ENCODE data around the gene HMCN1.

HMCN1 gene

GRCh38 chr1:185720633-185721272 is 13.4 kb upstream of the HMCN1 start:
- H4K20me1 ChIP-seq (ENCODE audit: control insufficient read depth, insufficient read depth, low read depth, low read length) = no peaks in the 10 kb centered on the region
- H3K27ac ChIP-seq (ENCODE audit: low read depth, low read length) = no peak overlapping the region
- no peaks in the 10 kb centered on the region for H3K9me2 ChIP-seq (replicated peaks; ENCODE audit: control insufficient read depth, low read length)
- TF ChIP-seq, protein P1, sequence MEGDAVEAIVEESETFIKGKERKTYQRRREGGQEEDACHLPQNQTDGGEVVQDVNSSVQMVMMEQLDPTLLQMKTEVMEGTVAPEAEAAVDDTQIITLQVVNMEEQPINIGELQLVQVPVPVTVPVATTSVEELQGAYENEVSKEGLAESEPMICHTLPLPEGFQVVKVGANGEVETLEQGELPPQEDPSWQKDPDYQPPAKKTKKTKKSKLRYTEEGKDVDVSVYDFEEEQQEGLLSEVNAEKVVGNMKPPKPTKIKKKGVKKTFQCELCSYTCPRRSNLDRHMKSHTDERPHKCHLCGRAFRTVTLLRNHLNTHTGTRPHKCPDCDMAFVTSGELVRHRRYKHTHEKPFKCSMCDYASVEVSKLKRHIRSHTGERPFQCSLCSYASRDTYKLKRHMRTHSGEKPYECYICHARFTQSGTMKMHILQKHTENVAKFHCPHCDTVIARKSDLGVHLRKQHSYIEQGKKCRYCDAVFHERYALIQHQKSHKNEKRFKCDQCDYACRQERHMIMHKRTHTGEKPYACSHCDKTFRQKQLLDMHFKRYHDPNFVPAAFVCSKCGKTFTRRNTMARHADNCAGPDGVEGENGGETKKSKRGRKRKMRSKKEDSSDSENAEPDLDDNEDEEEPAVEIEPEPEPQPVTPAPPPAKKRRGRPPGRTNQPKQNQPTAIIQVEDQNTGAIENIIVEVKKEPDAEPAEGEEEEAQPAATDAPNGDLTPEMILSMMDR (IDR thresholded peaks at IDR 0.05; ENCODE audit: low read depth, low read length, poor library complexity, severe bottlenecking) = peak; percentile 40
- TF ChIP-seq EZH2phosphoT487 (IDR thresholded peaks at IDR 0.05; ENCODE audit: borderline replicate concordance, low read length) = no peak
- no peaks in the 10 kb centered on the region for H3K79me2 ChIP-seq (ENCODE audit: control insufficient read depth, low read length)
- H3K9me3 ChIP-seq (ENCODE audit: control insufficient read depth, insufficient read depth, low read length) = no peaks in the 10 kb centered on the region
- H3F3A ChIP-seq (ENCODE audit: control insufficient read depth, insufficient read depth) = no peaks in the 10 kb centered on the region
- H3K27me3 ChIP-seq (ENCODE audit: control insufficient read depth, low read length) = no peaks in the 10 kb centered on the region
- H3K4me2 ChIP-seq (ENCODE audit: low read length) = no peak overlapping the region
- no peaks in the 10 kb centered on the region for H3K4me1 ChIP-seq (ENCODE audit: control insufficient read depth, low read length)
- no peak overlapping the region for H3K4me3 ChIP-seq (ENCODE audit: low read length)
- H3K36me3 ChIP-seq (ENCODE audit: control insufficient read depth, low read length) = no peaks in the 10 kb centered on the region

DNA sequence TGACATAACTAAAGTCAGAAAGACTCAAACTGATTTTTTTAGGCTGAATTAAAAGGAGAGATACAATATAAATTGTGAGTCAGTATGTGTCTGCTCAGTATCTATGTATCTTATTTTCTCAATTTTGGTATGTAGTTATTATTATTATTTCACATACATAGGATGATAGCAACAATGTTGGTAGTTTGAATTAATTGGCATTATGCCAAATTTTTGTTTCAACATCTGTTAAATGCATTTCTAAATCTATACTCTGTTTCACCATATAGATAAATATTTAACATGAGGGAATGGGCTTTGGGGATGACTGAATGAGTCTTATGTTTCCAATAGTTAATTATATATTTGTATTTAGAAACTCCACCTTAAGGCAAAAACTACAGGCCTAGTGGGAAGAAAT is 12.6 kb upstream of the HMCN1 start:
- Histone ChIP-seq H3K4me1 (ENCODE audit: control insufficient read depth, low read length) (no peaks in the 10 kb centered on the region), H3K27ac (ENCODE audit: low read depth, low read length) (no peak overlapping the region), H4K20me1 (ENCODE audit: control insufficient read depth, insufficient read depth, low read depth, low read length) (no peaks in the 10 kb centered on the region), H3K79me2 (ENCODE audit: control insufficient read depth, low read length) (no peaks in the 10 kb centered on the region), H3K36me3 (ENCODE audit: control insufficient read depth, low read length) (no peaks in the 10 kb centered on the region), H3K9me3 (ENCODE audit: control insufficient read depth, insufficient read depth, low read length) (no peaks in the 10 kb centered on the region), H3F3A (ENCODE audit: control insufficient read depth, insufficient read depth) (no peaks in the 10 kb centered on the region), H3K9me2 (replicated peaks; ENCODE audit: control insufficient read depth, low read length) (no peaks in the 10 kb centered on the region), H3K4me3 (ENCODE audit: low read length) (no peak overlapping the region), H3K27me3 (ENCODE audit: control insufficient read depth, low read length) (no peaks in the 10 kb centered on the region), H3K4me2 (ENCODE audit: low read length) (no peak overlapping the region)
- TF ChIP-seq EZH2phosphoT487 (IDR thresholded peaks at IDR 0.05; ENCODE audit: borderline replicate concordance, low read length) = no peak
- TF ChIP-seq, protein P1 (IDR thresholded peaks at IDR 0.05; ENCODE audit: low read depth, low read length, poor library complexity, severe bottlenecking) = no peak

GRCh38 chr1:185722098-185722497 is 12.1 kb upstream of the HMCN1 start:
- no peaks in the 10 kb centered on the region for H3K4me1 ChIP-seq (ENCODE audit: control insufficient read depth, low read length)
- H3K36me3 ChIP-seq (ENCODE audit: control insufficient read depth, low read length) = no peaks in the 10 kb centered on the region
- H3F3A ChIP-seq (ENCODE audit: control insufficient read depth, insufficient read depth) = no peaks in the 10 kb centered on the region
- no peaks in the 10 kb centered on the region for H3K27me3 ChIP-seq (ENCODE audit: control insufficient read depth, low read length)
- H3K79me2 ChIP-seq (ENCODE audit: control insufficient read depth, low read length) = no peaks in the 10 kb centered on the region
- H4K20me1 ChIP-seq (ENCODE audit: control insufficient read depth, insufficient read depth, low read depth, low read length) = no peaks in the 10 kb centered on the region
- TF ChIP-seq, protein P1 (IDR thresholded peaks at IDR 0.05; ENCODE audit: low read depth, low read length, poor library complexity, severe bottlenecking) = no peak
- TF ChIP-seq EZH2phosphoT487 (IDR thresholded peaks at IDR 0.05; ENCODE audit: borderline replicate concordance, low read length) = no peak
- H3K9me3 ChIP-seq (ENCODE audit: control insufficient read depth, insufficient read depth, low read length) = no peaks in the 10 kb centered on the region
- H3K4me3 ChIP-seq (ENCODE audit: low read length) = no peak overlapping the region
- no peak overlapping the region for H3K27ac ChIP-seq (ENCODE audit: low read depth, low read length)
- no peak overlapping the region for H3K4me2 ChIP-seq (ENCODE audit: low read length)
- no peaks in the 10 kb centered on the region for H3K9me2 ChIP-seq (replicated peaks; ENCODE audit: control insufficient read depth, low read length)

Data from DOHH2 (cell line).